Hepatocyte (in vitro differentiated cells): ENCODE data around the gene ZNF470.

Experiments
- CTCF ChIP-seq: fragments of 200-600 bp; sonication (generic); IDR thresholded peaks from 2 replicates; pipeline ENCODE4 v1.5.1; 2016; ENCODE audit warnings: antibody characterized with exemption, mild to moderate bottlenecking; ENCODE audit not compliant: poor library complexity
- EZH2 ChIP-seq: fragments of 200-600 bp; sonication (generic); IDR thresholded peaks from 2 replicates; pipeline ENCODE4 v1.6.1; 2016; ENCODE audit warnings: antibody characterized with exemption, mild to moderate bottlenecking, borderline replicate concordance
- EZH2phosphoT487 ChIP-seq: fragments of 200-600 bp; sonication (generic); IDR thresholded peaks from one replicate; pipeline ENCODE4 v1.6.1; 2018; ENCODE audit warnings: antibody characterized with exemption, mild to moderate bottlenecking, low read depth, moderate library complexity; ENCODE audit not compliant: unreplicated experiment, severe bottlenecking

GRCh38 chr19:56617531-56617930 is 50.3 kb downstream of the ZNF470 start:
- TF ChIP-seq CTCF (no peak), EZH2 (no peak), EZH2phosphoT487 (no peak)
